Measurements from ENCODE around the gene IKZF2.

IKZF2 gene

DNA sequence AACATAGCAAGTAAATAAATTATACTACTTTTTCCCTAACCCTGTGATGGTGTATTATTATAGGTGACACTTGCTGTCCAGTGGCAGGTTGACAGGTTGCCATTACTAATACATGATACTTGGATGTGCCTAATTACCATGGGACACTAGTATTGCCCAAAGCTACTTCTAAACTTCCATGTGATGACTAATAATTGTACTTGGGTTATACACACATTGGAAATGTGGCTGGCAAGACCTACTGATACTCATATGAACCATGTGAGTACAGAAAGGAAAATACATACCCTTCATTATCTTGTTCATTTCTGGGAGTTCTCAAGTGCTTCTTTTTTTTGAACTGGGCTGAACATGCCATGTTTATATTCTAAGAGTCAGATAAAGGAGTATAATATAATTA lies 156.4 kb downstream of the IKZF2 start:
- no peak for DNase-seq

DNA sequence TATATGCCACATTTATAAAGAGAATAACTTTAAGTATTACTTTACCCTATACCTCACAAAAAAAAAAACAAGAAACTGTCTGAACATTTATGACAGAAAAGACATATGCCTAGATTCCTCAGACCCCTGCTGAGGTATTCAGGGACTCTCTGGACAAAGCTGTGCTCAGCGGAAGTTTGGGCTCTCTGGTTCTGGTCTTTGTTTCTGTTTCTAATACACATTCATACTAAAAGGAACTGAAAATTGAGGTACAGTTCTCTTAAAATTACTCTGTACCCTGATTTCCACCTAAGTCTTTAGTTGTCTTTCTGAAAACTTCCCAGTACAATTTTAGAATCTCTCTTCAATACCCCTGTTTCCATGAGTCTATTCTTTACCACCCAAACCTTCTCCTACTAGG lies 160.3 kb downstream of the IKZF2 start:
- no peak for DNase-seq

DNA sequence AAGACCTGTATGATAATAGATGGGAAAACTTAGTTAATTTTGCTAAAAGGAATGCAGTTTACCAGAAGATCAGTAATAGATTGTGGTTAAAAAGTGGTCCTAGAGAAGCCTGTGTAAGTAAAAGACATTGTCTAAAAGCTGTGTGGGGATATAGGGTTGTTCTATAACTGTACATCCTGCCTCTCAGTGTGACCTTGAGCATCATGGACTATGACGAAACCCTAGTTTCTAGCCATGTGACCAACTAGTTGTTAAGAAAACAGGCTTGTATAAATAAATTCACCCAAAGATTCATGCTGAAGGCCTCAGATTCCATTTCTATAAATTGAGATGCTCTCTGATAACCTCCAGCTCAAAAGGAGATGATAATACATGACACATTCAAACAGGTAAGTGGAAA lies 160.7 kb downstream of the IKZF2 start:
- no peak for DNase-seq

DNA sequence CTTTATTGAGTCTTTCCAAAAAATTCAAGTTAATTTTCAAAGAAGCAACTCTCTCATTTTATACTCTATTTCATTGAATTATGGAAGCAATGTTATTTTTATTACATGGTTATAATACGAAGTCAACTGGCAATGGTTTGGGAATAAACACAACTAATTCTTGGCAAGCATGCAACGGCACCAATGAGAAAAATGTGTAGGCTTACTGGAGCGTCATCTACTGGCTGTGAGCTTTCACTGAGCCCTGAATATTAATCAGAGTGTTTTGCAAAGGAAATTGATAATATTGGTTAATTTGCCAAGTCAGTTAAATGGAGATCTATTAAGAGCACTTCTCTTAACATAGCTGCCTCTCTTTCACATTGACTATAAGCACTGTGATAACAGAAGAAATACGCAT lies 163.9 kb downstream of the IKZF2 start:
- no peak for DNase-seq

DNA sequence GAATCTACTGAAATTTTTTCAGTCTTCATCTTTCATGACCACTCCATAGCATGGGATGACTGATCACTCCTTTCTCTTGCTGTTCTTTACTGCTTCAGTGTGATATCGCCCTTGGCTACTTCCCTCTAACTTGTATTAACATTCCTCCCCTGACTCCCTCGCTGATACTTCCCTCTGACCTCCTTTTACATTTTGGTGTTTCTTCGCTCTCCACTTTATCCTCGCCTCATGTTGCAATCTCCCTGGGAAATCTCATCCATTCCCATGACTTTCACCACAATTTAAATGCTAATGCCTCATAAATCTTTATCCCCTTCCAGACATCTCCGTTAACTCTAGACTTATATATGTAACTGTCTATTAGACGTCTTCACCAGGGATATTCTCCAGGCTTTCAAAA lies 167.3 kb downstream of the IKZF2 start:
- no peak for DNase-seq

DNA sequence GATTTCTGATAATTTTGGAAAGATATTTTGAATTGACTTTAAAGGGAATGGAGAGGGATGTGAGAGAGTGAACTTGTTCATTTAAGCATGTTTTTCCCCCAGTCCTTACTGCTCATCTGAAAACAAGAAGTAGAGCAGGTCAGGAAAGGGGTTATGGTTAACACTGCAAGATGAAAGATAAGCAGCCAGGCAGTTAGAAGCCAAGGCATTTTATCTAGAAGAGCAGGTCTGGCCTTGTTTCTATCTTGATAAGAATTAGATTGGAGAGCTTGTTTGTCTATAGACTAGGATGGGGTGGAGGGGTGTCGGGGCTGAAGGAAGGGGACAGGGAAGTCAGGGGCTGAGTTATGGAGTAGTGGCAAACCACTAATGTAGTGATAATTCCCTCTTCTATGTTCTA lies 171.6 kb downstream of the IKZF2 start:
- peak; percentile 91 for DNase-seq

DNA sequence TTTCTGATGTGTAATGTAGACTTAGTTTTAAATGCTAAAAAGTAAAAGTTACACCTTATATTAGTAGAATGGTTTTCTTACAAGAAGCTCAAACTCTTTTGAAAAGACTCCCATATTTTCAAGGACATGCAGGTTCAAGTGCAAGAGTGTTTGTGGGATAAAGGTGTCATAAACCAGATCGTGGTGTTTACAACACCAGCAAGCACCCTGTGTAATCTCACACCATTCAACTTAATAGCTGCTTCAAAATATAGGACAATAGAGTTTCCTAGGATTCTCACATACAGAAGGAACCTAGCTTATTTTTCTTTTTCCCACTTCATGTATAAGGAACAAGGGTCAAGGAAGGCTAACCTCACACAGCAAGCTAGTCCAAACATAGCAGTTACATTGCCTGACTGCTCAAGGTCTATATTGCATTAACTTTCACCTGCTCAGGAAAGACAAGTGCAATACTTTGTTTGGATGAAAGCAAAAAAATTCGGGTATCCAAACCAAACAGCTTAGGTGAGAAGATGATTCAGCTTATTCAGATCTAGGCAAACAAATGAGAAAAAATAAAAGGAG lies 172.3 kb downstream of the IKZF2 start:
- DNase-seq: peak; percentile 37

DNA sequence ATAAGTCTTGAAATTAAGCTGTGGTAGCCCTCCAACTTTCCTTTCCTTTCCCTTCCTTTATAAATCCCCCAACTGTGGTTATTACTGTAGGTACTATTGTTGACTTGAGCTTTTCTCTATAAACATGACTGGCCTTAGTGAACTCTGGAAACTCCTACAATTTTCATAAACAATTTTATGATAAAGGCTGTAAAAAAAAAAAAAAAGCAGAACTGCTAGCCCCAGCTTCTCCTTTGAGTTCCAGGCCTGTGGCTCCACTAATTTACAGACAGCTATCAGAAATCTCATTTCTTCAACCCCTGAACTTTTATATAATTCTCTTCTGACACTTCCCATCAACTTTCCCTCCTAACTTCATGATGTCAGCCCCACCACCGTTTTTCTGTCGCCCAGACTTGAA lies 174.3 kb downstream of the IKZF2 start:
- DNase-seq: peak; percentile 73

- peak; percentile 56 for DNase-seq
Observed at GRCh38 chr2:212975333-212975732, 176.1 kb downstream of the IKZF2 start.

DNA sequence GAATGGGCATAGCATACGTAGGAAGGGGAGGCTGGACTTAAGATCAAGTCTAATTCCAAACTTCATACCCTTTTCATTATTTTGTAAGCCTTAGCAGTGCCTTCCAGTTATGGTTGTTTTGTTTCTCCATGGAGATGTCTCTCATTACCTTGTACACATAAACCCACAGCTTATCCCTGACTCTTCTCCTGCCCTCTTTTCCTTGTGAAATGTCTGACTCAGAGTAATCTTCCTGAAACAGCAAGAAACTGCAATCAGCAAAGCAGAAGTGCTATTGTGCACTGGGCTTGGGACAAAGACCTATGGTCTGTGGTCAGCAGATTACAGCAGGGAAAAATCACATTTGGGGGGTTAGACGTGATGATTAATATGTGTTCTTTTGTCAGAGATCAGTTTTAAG lies 176.7 kb downstream of the IKZF2 start:
- peak; percentile 87 for DNase-seq

- no peak for DNase-seq
Observed at GRCh38 chr2:212973347-212973746, 178.1 kb downstream of the IKZF2 start.

- no peak for DNase-seq
Observed at GRCh38 chr2:212970132-212970531, 181.3 kb downstream of the IKZF2 start.

DNA sequence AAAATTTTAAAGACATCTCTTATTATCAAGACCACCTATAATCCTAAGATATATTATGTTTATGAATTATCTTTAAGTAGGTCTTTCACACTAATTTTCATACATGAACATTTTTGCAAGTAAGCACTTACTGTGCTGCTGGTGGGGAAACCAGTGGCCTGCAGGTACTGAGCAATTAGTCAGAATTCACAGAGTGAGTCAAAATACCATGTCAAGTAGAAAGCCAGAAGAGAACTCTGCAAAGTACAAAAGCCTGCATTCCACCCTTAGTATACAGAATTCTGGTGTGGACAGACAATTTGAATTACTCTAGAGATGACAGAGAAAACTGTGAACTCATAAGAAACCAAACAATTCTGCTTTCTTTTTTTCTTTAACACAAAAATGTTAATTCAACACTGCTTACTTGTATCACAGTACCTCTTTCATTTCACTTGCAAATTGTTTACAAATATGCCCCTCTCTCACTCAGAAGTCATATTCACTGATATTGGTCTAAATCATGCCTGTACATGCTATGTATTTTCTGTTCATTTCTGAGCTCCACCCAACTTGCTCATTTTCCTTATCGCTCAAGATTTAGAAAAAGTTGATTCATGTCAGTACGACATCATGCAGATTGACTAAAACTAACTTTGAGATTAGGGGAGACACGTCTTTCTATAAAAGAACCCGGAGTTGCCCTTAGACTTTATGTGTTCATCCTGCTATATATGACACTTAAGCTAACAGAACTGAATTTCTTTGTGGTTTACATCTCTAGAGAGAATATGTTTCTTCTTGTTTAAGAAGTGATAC lies 182.9 kb downstream of the IKZF2 start:
- DNase-seq: no peak

DNA sequence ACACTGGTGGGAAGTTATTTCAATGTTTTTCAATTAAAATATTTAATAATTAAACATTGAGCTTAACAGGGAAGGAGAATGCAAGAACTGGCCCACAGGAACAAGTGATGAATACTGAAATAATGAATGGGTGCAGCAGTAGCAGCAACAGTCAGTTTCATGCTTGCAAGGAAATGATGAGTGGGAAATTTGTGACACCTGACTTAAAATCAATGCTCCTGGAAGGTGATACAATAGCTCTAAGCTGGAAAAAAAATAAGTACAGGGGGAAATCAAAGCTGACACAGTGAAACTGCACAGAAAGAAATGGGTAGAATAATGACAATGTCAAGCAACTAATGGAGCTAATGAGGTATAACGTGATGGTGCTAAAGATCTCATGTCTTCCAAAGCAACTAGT lies 184.5 kb downstream of the IKZF2 start:
- no peak for DNase-seq

DNA sequence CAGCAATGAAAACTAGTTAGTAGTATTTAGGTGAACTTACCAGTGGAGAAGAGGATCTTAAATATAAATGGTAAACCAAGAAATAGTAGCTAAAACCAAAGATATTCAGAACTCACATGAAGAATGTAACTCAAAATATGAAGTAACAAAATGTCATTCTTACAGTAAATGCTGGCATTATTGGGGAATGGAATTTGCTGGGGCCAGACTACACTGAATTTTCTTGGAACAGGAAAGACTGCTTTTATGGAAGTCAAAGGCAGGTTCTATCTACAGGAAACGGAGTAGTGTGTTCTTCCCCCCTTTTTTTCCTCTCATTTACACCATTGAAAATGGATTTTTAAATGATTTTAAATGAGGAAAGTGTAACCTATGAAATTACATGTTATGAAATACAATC lies 188.7 kb downstream of the IKZF2 start:
- DNase-seq: no peak

- DNase-seq: peak; percentile 94
Observed at GRCh38 chr2:212961255-212961654, 190.2 kb downstream of the IKZF2 start.

DNA sequence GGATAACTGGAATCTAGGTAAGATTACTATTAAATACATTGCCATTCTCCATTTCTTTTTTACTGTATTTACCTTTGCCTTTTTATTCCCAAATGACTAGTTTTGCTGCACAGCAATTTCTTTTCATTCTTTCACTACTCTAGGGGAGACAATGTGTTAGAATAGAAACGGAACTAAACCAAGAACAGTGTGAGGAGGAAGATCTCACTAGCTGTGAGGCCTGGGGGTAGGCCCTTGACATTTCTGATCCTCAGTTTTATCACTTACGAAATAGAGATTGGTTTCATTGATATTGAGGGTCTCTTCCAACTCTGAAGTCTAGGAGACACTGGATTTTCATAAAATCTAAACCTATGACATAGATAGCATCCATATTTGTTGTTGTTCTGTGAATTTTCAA lies 191.1 kb downstream of the IKZF2 start:
- DNase-seq: peak; percentile 54

DNA sequence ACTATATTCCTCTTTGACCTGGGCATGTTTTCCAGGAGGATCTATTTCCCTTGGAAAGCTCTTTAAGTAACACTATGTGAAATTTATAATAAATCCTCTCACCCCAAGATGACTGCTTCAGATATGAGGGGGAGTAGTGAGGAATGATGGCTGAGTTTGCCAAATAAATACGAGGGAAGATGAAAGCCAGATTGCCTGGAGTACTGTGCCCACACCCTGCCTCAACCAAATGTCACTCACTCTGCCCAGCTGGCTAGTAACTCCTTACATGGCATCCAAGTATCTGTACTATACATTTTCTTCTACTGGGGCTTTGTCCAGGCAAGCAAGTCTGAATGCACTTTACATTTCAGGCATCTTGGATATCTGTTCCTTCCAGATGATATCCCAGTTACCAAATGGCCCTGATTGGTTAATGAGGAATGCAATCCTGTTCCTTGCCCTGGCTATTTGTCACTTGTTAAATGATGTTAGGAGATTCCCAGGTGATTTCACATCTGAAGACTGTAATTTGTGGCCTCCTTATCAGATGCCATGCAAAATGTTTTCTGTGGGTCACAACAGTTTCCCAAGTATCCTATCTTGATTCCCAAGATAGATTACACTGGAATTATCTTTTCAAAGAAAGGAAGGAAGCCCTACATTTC lies 191.8 kb downstream of the IKZF2 start:
- no peak for DNase-seq

DNA sequence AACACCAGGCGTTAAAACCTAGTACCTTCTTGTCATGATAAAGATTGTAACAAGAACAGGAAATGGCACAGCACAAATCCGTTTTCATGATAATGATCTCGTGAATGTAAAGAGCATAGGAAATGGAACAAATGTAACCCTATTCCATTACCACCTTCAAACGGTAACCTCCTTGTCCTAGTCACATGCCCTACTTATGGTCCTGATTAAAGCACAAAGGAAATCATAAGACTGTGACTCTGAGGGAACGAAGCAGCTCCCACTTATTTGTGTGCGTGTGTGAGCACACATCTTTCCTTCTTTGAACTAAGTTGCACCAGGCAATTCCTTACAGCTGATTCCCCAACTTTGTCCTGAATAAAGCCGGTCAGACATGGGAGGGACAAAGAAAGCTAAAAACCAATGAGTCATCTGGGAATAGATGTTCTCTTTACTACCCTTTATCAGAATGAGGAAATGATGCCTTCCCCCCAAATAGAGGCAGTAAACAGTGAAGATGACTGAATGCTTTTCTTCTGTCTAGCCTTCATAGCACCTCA lies 192.6 kb downstream of the IKZF2 start:
- DNase-seq: no peak

DNA sequence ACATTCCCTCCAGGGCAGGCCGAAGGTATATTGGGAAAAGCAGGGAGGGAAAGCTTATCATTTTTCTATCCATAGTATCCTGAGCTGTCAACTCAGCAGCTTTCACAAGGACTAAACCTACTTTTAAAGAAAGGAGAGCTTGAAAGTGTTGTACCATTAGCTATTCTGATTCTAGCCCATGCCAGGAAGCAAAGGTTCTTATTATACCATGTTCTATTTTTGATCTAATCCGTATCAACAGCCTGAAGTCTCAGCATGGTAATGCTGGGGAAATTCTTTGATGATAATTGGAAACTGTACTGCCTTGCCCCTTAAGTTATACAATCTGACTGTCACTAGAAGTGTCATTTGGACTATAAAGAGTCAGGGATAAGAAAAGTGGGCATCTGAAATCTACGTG lies 193.3 kb downstream of the IKZF2 start:
- DNase-seq: no peak

- peak; percentile 65 for DNase-seq
Observed at GRCh38 chr2:212957624-212958023, 193.8 kb downstream of the IKZF2 start.

DNA sequence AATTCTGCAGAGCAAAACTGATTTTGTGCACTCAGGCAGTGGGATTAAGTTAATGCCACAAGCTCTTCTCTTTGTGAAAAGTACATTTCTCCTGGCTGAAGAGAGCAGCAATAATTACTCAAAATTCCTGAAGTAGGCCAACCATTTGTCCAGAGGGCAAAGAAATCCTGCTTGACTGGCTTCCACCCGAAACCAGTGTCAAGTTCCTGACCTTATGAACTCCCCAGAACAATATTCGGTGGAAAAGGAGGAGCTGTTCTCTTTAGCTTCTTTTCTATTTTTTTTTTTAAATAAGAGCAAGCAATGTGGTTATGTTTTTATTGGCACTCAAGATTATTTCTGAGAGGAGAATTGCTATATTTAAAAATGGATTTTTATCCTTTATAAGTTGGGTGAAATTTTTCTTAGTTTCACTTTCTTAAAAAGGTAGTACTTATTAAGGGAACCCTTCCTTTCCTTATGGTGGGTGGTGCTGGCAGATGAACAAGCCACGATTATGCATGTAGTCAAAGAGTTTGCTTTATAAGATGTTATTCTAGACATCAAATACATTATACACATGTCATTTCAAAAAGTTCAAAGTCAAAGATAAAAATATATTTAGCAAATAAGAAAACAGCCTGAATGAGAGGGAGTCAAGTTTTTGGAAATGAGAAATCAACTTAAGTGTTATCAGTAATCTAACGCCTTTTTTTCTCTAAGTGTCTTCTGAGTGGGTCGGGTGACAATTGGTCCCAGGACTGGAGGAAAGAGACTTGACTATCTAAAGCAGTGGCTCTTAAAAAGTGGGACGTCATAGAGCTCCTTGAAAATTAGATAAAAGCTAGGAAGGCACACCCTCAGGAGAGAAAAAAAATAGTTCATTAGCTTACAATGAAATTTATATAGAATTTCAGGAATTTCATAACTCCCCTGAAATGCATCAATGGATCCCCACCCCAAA lies 194.5 kb downstream of the IKZF2 start:
- peak; percentile 64 for DNase-seq

Data from OCI-M1 (cell line).